ENCODE results near the gene NUP42. TPM values are rescaled to one million over a fixed set of nuclear protein-coding genes. Genes with fewer than 3 reads are reported as not detected.

NUP42 gene
- total and polyA plus RNA-seq, 2 donors from 2014 or later, result 24.8 to 28.8 TPM

DNA sequence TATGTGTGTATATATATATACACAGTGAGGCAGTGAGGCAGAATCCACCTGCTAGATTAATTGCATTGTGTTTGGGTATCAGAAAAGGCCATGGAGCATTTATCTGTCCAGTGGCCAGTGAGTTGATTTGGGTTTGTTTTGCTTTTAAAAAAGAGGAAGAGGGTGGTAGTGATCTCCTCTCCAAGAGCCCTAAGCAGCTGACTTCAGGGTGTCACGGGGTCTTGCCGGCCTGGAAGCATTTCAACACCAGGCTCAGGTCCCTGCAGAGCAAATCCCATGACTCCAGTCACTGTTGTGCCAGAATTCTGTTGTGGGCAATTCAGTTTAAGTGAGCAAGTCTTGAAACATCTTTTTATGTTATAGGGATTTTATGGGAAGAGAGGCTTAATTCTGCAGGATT is 34.2 kb downstream of the NUP42 start:
- Histone ChIP-seq H3K27ac (ENCODE audit: low read depth in 2 of 2, low read length in 2 of 2) (no peak overlapping the region), H3K9ac (ENCODE audit: low read length in 3 of 3) (no peak overlapping the region), H3K4me1 (ENCODE audit: control insufficient read depth in 2 of 3, insufficient read depth in 2 of 3, low read depth in 1 of 3, low read length in 3 of 3) (peaks cover 3 to 10% (median 5%) of the 10 kb centered on the region in 3 donors), H3K4me3 (ENCODE audit: low read length in 3 of 3) (no peak overlapping the region), H3K27me3 (ENCODE audit: control insufficient read depth, insufficient read depth, low read length) (no peaks in the 10 kb centered on the region), H3K9me3 (ENCODE audit: control insufficient read depth in 2 of 3, insufficient read depth in 1 of 3, low read length in 3 of 3) (no peaks in the 10 kb centered on the region), H3K36me3 (ENCODE audit: control insufficient read depth in 2 of 3, insufficient read depth in 3 of 3, low read length in 3 of 3) (no peaks in the 10 kb centered on the region)
- DNase-seq (no peak), FAIRE-seq (no peak)
- TF ChIP-seq, protein P1, sequence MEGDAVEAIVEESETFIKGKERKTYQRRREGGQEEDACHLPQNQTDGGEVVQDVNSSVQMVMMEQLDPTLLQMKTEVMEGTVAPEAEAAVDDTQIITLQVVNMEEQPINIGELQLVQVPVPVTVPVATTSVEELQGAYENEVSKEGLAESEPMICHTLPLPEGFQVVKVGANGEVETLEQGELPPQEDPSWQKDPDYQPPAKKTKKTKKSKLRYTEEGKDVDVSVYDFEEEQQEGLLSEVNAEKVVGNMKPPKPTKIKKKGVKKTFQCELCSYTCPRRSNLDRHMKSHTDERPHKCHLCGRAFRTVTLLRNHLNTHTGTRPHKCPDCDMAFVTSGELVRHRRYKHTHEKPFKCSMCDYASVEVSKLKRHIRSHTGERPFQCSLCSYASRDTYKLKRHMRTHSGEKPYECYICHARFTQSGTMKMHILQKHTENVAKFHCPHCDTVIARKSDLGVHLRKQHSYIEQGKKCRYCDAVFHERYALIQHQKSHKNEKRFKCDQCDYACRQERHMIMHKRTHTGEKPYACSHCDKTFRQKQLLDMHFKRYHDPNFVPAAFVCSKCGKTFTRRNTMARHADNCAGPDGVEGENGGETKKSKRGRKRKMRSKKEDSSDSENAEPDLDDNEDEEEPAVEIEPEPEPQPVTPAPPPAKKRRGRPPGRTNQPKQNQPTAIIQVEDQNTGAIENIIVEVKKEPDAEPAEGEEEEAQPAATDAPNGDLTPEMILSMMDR (IDR thresholded peaks at IDR 0.05; ENCODE audit: borderline replicate concordance, extremely low read depth, insufficient read depth), result no peak
- intact Hi-C loops (cut with DNase I), result no loop called here

GRCh38 chr7:23218196-23218595 is 36.3 kb downstream of the NUP42 start:
- TF ChIP-seq, protein P1 (IDR thresholded peaks at IDR 0.05; ENCODE audit: borderline replicate concordance, extremely low read depth, insufficient read depth), result no peak
- no peak overlapping the region for H3K9ac ChIP-seq (ENCODE audit: low read length in 3 of 3)
- H3K9me3 ChIP-seq (ENCODE audit: control insufficient read depth in 2 of 3, insufficient read depth in 1 of 3, low read length in 3 of 3), result no peaks in the 10 kb centered on the region
- FAIRE-seq, result no peak
- no peak for DNase-seq
- no peaks in the 10 kb centered on the region for H3K36me3 ChIP-seq (ENCODE audit: control insufficient read depth in 2 of 3, insufficient read depth in 3 of 3, low read length in 3 of 3)
- no peaks in the 10 kb centered on the region for H3K4me1 ChIP-seq (ENCODE audit: control insufficient read depth in 2 of 3, insufficient read depth in 2 of 3, low read depth in 1 of 3, low read length in 3 of 3)
- no peak overlapping the region for H3K27ac ChIP-seq (ENCODE audit: low read depth in 2 of 2, low read length in 2 of 2)
- intact Hi-C loops (cut with DNase I), result no loop called here
- H3K27me3 ChIP-seq (ENCODE audit: control insufficient read depth, insufficient read depth, low read length), result no peaks in the 10 kb centered on the region
- no peak overlapping the region for H3K4me3 ChIP-seq (ENCODE audit: low read length in 3 of 3)

GRCh38 chr7:23220690-23221305 is 39.0 kb downstream of the NUP42 start:
- Histone ChIP-seq H3K9me3 (ENCODE audit: control insufficient read depth in 2 of 3, insufficient read depth in 1 of 3, low read length in 3 of 3) (no peaks in the 10 kb centered on the region), H3K27me3 (ENCODE audit: control insufficient read depth, insufficient read depth, low read length) (no peaks in the 10 kb centered on the region), H3K4me3 (ENCODE audit: low read length in 3 of 3) (no peak overlapping the region), H3K4me1 (ENCODE audit: control insufficient read depth in 2 of 3, insufficient read depth in 2 of 3, low read depth in 1 of 3, low read length in 3 of 3) (no peaks in the 10 kb centered on the region), H3K27ac (ENCODE audit: low read depth in 2 of 2, low read length in 2 of 2) (no peak overlapping the region), H3K36me3 (ENCODE audit: control insufficient read depth in 2 of 3, insufficient read depth in 3 of 3, low read length in 3 of 3) (no peaks in the 10 kb centered on the region), H3K9ac (ENCODE audit: low read length in 3 of 3) (no peak overlapping the region)
- FAIRE-seq (no peak), DNase-seq (no peak)
- intact Hi-C loops (cut with DNase I), result no loop called here
- TF ChIP-seq, protein P1 (IDR thresholded peaks at IDR 0.05; ENCODE audit: borderline replicate concordance, extremely low read depth, insufficient read depth), result no peak
